Omental fat pad (tissue), 4 donors: Measurements from ENCODE around the gene TMEM255B. TPM values are rescaled to one million over a fixed set of nuclear protein-coding genes. Genes with fewer than 3 reads are reported as not detected.
"Not testable (repeated sequence)": the region's sequence is repeated elsewhere in the genome, so short reads cannot be mapped to it uniquely, and the experiment has no call there.

Experiments used
- ATAC-seq: fragments of 150-250 bp; one replicate; pipeline ENCODE4 v1.9.1; 2016; ENCODE audit warnings: mild to moderate bottlenecking, moderate library complexity; ENCODE audit not compliant: low FRiP score
- DNase-seq: peaks from one replicate; pipeline ENCODE4 v3.0.0-alpha.2; 2019; ENCODE audit warnings: low spot score
- CTCF ChIP-seq, 3 donors: fragments of 450-650 bp; IDR thresholded peaks; one replicate each; pipeline ENCODE4 v1.5.1; 2016 to 2017; ENCODE audit warnings: antibody characterized with exemption in 3 of 3, mild to moderate bottlenecking in 3 of 3, moderate library complexity in 2 of 3
- total RNA-seq, 4 donors: library from RNA; depleted of rRNA; stranded (reverse); fragments of >200 nt; gene quantifications; one replicate each; pipeline ENCODE4 v1.1.0, GENCODE V29; 2016

The TMEM255B gene
- total RNA-seq, 4 donors from 2014 or later = 2.7 to 19.1 (median 11.7) TPM

GRCh38 chr13:113785051-113786010, 26.3 kb downstream of the TMEM255B start:
- TF ChIP-seq CTCF (IDR thresholded peaks at IDR 0.05) = no peak
- peak; percentile 22 for DNase-seq
- no peak for ATAC-seq

DNA sequence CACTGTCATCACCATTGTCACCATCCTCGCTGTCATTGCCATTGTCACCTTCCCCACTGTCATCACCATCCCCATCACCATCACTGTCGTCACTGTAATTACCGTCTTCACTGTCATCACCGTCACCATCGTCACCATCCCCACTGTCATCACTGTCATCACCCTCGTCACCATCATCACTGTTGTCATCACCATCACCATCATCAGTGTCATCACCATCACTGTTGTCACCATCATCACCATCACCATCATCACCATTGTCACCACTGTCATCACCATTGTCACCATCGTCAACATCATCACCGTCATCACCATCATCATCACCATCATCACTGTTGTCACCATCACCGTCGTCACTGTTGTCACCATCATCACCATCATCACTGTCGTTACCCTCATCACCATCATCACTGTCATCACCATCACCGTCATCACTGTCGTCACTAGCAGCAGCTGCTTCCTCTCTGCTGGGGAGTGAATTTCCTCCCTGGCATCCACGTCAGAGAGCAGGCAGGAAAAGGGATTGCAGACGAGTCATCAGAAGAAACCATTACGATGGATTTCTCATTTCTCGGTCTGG, 27.3 kb downstream of the TMEM255B start:
- no peak for TF ChIP-seq CTCF (IDR thresholded peaks at IDR 0.05)
- DNase-seq (peak; percentile 17), ATAC-seq (no peak)

DNA sequence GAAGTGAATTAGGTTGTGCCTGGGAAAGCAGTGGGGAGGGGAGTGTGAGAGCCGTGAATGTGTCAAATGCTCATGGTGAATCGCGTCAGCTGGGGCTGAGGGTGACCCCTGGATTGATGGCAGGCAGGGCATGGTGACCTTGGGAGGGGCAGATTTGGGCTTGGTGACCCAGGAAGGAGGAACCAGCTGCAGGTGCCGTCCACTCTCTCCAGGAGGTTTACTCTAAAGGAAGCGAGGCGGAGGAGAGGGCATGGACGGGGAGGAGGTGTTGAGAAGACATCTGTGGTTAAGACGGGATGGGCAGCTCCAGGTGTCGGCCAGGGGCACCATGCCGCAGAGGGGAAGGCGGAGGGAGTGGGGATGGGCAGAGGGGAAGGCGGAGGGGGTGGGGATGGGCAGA, 28.7 kb downstream of the TMEM255B start:
- TF ChIP-seq CTCF (IDR thresholded peaks at IDR 0.05) = no peak
- DNase-seq = peak; percentile 5
- no peak for ATAC-seq

DNA sequence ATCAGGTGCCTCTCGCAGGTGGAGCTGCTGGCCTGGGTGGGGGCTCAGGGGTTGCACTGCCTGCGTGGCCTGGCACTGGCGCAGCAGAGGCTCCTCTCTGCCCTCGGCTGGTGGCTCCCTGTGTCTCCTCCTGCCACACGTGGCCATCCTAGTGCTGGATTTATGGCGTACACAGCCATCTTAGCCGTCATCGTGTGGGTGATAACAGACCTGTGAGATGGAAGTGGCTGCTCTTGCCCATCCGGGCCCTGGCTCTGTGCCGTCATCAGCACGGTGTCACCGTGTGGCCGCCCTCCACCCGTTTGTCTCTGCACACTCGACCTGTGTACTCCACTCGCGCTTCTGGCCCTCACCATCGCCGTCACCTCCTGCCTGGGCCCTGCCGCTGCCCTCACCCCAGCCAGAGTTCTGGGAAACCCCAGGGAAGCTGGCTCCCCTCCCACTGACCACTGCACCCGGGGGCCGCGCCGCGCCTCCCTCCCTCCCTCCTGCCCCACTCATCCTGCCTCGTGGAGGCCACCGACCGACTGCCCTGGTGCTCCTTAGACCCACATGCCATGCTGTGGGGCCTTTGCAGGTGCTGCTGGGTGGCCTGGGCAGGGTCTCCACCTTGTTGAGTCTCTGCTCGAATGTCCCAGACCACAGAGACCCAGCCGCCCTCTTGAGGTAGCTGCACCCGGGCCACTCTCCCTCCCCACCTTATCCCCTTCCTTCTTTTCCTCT, 29.5 kb downstream of the TMEM255B start:
- DNase-seq (peak; percentile 15), ATAC-seq (no peak)
- TF ChIP-seq CTCF (IDR thresholded peaks at IDR 0.05) = no peak

- ATAC-seq = no peak
- TF ChIP-seq CTCF (IDR thresholded peaks at IDR 0.05) = no peak
- peak; percentile 3 for DNase-seq
Measured at GRCh38 chr13:113789167-113789566, 30.1 kb downstream of the TMEM255B start.

DNA sequence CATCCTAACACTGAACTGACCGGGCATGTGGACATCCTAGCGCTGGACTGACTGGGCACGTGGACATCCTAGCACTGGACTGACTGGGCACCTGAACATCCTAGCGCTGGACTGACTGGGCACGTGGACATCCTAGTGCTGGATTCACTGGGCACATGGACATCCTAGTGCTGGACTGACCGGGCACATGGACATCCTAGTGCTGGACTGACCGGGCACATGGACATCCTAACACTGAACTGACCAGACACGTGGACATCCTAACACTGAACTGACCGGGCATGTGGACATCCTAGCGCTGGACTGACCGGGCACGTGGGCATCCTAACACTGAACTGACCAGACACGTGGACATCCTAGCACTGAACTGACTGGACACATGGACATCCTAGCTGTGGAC, 30.9 kb downstream of the TMEM255B start:
- not testable (repeated sequence) for ATAC-seq, DNase-seq

DNA sequence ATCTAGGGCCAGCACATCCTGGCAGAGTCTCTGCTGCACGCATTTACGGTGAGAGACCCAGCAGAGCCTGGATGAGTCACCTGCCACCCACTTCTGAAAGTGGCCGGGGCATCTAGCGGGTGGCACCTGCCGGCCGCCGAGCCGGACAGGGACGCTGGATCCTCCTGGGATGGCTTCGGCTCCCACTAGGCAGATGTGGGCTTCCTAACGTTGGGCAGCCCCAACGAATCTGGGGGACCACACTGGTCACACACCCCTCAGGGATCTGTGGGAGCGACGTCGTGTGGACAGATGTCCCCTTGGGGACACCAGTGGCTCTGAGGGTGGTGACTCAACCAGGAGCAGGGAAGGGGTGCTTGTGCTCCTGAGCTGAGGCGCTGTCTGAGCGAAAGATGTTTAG, 32.2 kb downstream of the TMEM255B start:
- no peak for TF ChIP-seq CTCF (IDR thresholded peaks at IDR 0.05)
- ATAC-seq (no peak), DNase-seq (peak; percentile 1)
